ENCODE results near the gene LMX1A. TPM values are rescaled to one million over a fixed set of nuclear protein-coding genes. Genes with fewer than 3 reads are reported as not detected.
A peak's percentile ranks its signal among the peaks of the same experiment; 100 is the strongest.

LMX1A gene
- total and polyA plus RNA-seq, 2 of the 13 experiments (the other 11 are each of a cell fraction or from before 2014, with no cell fraction given): 0.07 TPM; not detected in 1

- TF ChIP-seq, protein P1, sequence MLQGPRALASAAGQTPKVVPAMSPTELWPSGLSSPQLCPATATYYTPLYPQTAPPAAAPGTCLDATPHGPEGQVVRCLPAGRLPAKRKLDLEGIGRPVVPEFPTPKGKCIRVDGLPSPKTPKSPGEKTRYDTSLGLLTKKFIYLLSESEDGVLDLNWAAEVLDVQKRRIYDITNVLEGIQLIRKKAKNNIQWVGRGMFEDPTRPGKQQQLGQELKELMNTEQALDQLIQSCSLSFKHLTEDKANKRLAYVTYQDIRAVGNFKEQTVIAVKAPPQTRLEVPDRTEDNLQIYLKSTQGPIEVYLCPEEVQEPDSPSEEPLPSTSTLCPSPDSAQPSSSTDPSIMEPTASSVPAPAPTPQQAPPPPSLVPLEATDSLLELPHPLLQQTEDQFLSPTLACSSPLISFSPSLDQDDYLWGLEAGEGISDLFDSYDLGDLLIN (CRISPR knock-in tag; IDR thresholded peaks at IDR 0.05; ENCODE audit: borderline replicate concordance): no peak
- TF ChIP-seq, protein P2, sequence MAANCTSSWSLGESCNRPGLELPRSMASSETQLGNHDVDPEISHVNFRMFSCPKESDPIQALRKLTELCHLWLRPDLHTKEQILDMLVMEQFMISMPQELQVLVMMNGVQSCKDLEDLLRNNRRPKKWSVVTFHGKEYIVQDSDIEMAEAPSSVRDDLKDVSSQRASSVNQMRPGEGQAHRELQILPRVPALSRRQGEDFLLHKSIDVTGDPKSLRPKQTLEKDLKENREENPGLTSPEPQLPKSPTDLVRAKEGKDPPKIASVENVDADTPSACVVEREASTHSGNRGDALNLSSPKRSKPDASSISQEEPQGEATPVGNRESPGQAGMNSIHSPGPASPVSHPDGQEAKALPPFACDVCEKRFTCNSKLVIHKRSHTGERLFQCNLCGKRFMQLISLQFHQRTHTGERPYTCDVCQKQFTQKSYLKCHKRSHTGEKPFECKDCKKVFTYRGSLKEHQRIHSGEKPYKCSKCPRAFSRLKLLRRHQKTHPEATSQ (CRISPR knock-in tag; IDR thresholded peaks at IDR 0.05; ENCODE audit: borderline replicate concordance): no peak
- TF ChIP-seq ZFP37 (CRISPR knock-in tag; IDR thresholded peaks at IDR 0.05; ENCODE audit: borderline replicate concordance) (no peak), GFI1 (CRISPR knock-in tag; IDR thresholded peaks at IDR 0.05; ENCODE audit: borderline replicate concordance) (peak; percentile 18; the same call in 1 of the 2 replicates), ADNP (CRISPR knock-in tag; IDR thresholded peaks at IDR 0.05) (no peak), ZNF34 (CRISPR knock-in tag; IDR thresholded peaks at IDR 0.05; ENCODE audit: borderline replicate concordance) (no peak), ZNF136 (CRISPR knock-in tag; IDR thresholded peaks at IDR 0.05; ENCODE audit: low read depth) (no peak), ZNF788 (CRISPR knock-in tag; IDR thresholded peaks at IDR 0.05; ENCODE audit: borderline replicate concordance) (peak; percentile 30; the same call in 1 of the 2 replicates), ZSCAN30 (CRISPR knock-in tag; IDR thresholded peaks at IDR 0.05) (no peak), PHF21A (CRISPR knock-in tag; IDR thresholded peaks at IDR 0.05) (peak; percentile 84), MAX (IDR thresholded peaks at IDR 0.05) (no peak; the same call in 1 of the 2 replicates), ZZZ3 (CRISPR knock-in tag; IDR thresholded peaks at IDR 0.05; ENCODE audit: borderline replicate concordance) (no peak), MLLT10 (CRISPR knock-in tag; IDR thresholded peaks at IDR 0.05) (no peak), HOXA7 (CRISPR knock-in tag; IDR thresholded peaks at IDR 0.05) (no peak), ZSCAN12 (CRISPR knock-in tag; IDR thresholded peaks at IDR 0.05) (no peak), KLF6 (CRISPR knock-in tag; IDR thresholded peaks at IDR 0.05) (no peak), HES4 (CRISPR knock-in tag; IDR thresholded peaks at IDR 0.05; ENCODE audit: borderline replicate concordance) (no peak), SOX5 (CRISPR knock-in tag; IDR thresholded peaks at IDR 0.05; ENCODE audit: borderline replicate concordance) (peak; percentile 31; the same call in 1 of the 2 replicates), CBFB (CRISPR knock-in tag; IDR thresholded peaks at IDR 0.05) (no peak), ZNF598 (CRISPR knock-in tag; IDR thresholded peaks at IDR 0.05; ENCODE audit: borderline replicate concordance) (no peak), ZBTB44 (CRISPR knock-in tag; IDR thresholded peaks at IDR 0.05) (no peak), ZNF17 (CRISPR knock-in tag; IDR thresholded peaks at IDR 0.05) (no peak), FOXM1 (CRISPR knock-in tag; IDR thresholded peaks at IDR 0.05) (no peak), MYNN (CRISPR knock-in tag; IDR thresholded peaks at IDR 0.05; ENCODE audit: low read depth) (no peak)
- TF ChIP-seq, protein P3, sequence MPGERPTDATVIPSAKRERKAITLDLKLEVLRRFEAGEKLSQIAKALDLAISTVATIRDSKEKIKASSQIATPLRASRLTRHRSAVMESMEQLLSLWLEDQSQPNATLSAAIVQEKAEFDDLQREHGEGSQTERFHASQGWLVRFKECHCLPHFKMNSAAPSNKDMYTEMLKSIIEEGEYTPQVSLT (CRISPR knock-in tag; IDR thresholded peaks at IDR 0.05; ENCODE audit: borderline replicate concordance, low read depth): no peak
- TF ChIP-seq, protein P4, sequence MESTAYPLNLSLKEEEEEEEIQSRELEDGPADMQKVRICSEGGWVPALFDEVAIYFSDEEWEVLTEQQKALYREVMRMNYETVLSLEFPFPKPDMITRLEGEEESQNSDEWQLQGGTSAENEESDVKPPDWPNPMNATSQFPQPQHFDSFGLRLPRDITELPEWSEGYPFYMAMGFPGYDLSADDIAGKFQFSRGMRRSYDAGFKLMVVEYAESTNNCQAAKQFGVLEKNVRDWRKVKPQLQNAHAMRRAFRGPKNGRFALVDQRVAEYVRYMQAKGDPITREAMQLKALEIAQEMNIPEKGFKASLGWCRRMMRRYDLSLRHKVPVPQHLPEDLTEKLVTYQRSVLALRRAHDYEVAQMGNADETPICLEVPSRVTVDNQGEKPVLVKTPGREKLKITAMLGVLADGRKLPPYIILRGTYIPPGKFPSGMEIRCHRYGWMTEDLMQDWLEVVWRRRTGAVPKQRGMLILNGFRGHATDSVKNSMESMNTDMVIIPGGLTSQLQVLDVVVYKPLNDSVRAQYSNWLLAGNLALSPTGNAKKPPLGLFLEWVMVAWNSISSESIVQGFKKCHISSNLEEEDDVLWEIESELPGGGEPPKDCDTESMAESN (CRISPR knock-in tag; conservative IDR thresholded peaks at IDR 0.05): no peak
These were observed 102.7 kb downstream of the LMX1A start (continued) for GRCh38 chr1:165253818-165254254.
